Measurements from ENCODE around the gene ZDHHC16.

ZDHHC16 gene

GRCh38 chr10:97479939-97480338, 34.0 kb downstream of the ZDHHC16 start:
- TF ChIP-seq, protein P1, sequence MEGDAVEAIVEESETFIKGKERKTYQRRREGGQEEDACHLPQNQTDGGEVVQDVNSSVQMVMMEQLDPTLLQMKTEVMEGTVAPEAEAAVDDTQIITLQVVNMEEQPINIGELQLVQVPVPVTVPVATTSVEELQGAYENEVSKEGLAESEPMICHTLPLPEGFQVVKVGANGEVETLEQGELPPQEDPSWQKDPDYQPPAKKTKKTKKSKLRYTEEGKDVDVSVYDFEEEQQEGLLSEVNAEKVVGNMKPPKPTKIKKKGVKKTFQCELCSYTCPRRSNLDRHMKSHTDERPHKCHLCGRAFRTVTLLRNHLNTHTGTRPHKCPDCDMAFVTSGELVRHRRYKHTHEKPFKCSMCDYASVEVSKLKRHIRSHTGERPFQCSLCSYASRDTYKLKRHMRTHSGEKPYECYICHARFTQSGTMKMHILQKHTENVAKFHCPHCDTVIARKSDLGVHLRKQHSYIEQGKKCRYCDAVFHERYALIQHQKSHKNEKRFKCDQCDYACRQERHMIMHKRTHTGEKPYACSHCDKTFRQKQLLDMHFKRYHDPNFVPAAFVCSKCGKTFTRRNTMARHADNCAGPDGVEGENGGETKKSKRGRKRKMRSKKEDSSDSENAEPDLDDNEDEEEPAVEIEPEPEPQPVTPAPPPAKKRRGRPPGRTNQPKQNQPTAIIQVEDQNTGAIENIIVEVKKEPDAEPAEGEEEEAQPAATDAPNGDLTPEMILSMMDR (IDR thresholded peaks at IDR 0.05; ENCODE audit: low read depth, low read length) = no peak
- DNase-seq (ENCODE audit: extremely low read depth, low read depth) = no peak

- TF ChIP-seq, protein P1 (IDR thresholded peaks at IDR 0.05; ENCODE audit: low read depth, low read length) = no peak
- DNase-seq (ENCODE audit: extremely low read depth, low read depth) = no peak
Observed at GRCh38 chr10:97481071-97481470, 35.1 kb downstream of the ZDHHC16 start.

- TF ChIP-seq, protein P1 (IDR thresholded peaks at IDR 0.05; ENCODE audit: low read depth, low read length) = no peak
- no peak for DNase-seq (ENCODE audit: extremely low read depth, low read depth)
Observed at GRCh38 chr10:97482381-97482780, 36.4 kb downstream of the ZDHHC16 start.

DNA sequence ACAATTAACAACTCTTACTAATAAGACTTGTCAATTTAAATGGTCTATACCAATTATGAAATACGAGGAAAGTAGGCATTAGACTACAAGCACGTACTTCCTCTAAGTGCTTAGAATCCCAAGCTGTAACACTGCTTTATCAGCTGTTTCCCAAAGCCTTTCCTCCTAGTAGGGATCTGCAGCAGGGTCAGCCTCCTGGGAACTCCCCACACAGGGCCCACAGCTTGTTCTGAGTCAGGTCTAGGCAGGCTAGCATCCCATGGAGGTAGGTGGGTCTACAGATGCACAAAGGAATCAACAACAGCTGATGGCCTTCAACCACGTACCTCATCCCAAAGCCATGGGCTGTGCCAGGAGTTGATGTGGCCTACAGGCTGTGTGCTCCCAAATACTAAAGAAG, 37.5 kb downstream of the ZDHHC16 start:
- DNase-seq (ENCODE audit: extremely low read depth, low read depth) = no peak
- TF ChIP-seq, protein P1 (IDR thresholded peaks at IDR 0.05; ENCODE audit: low read depth, low read length) = no peak

GRCh38 chr10:97483921-97484320, 37.9 kb downstream of the ZDHHC16 start:
- TF ChIP-seq, protein P1 (IDR thresholded peaks at IDR 0.05; ENCODE audit: low read depth, low read length) = no peak

GRCh38 chr10:97485647-97486281, 39.8 kb downstream of the ZDHHC16 start:
- no peak for DNase-seq (ENCODE audit: extremely low read depth, low read depth)
- TF ChIP-seq, protein P1 (IDR thresholded peaks at IDR 0.05; ENCODE audit: low read depth, low read length) = no peak

More at GRCh38 chr10:97483921-97484320, 37.9 kb downstream of the ZDHHC16 start:
- no peak for DNase-seq (ENCODE audit: extremely low read depth, low read depth)

DNA sequence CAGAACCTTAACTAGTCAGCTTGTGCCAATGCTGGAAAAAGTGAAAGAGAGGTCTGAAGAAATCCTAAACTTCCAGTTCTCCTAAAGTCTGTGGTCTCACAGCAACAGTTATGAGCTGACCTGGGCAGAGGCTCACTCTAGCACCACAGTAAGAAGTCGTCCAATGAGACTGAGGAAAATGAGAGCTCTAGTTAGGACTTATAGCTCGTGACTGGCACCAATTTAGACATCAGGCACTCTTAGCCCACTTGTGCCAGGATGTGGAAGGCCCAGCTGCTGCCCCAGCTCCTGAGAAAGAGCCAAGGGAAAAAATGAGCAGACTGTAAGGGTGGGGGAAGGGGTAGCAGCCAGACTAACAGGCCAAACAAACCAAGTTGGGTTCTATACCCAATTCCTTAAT, 44.6 kb downstream of the ZDHHC16 start:
- DNase-seq (ENCODE audit: extremely low read depth, low read depth) = no peak

More for the DNA sequence above, 44.6 kb downstream of the ZDHHC16 start:
- TF ChIP-seq, protein P1 (IDR thresholded peaks at IDR 0.05; ENCODE audit: low read depth, low read length) = no peak

Data from AG09319 (cell line).